Measurements from ENCODE around the gene FLYWCH1. TPM values are rescaled to one million over a fixed set of nuclear protein-coding genes. Genes with fewer than 3 reads are reported as not detected.
"Not testable (repeated sequence)": the region's sequence is repeated elsewhere in the genome, so short reads cannot be mapped to it uniquely, and the experiment has no call there.

The FLYWCH1 gene
- total and polyA plus RNA-seq, 10 of the 15 experiments (the other 5 are each of a cell fraction or from before 2014, with no cell fraction given), result 0.47 to 33.8 (median 11.2) TPM

- H3K79me2 ChIP-seq (ENCODE audit: control insufficient read depth, insufficient read depth, low read length), result no peaks in the 10 kb centered on the region
- H3K9me3 ChIP-seq (replicated peaks; ENCODE audit: control insufficient read depth, insufficient read depth, low read length), result no peaks in the 10 kb centered on the region
- WGBS (ENCODE audit: insufficient coverage, insufficient replicate concordance, low lambda C conversion rate, missing lambda C conversion rate), result 90% methylated on average over 11 of the region's 15 CpGs
- H3K27me3 ChIP-seq (replicated peaks in 1 of 2; ENCODE audit: control insufficient read depth in 2 of 2, insufficient read depth in 2 of 2, low read length in 1 of 2), result no peaks in the 10 kb centered on the region
- no peak overlapping the region for H2AFZ ChIP-seq (ENCODE audit: control insufficient read depth, low read depth, low read length)
- peaks cover 0 to 10% of the 10 kb centered on the region in 2 experiments; a peak in 2 of 4 replicates for H3K36me3 ChIP-seq (ENCODE audit: control insufficient read depth in 2 of 2, insufficient read depth in 2 of 2, low read length in 1 of 2)
- H4K20me1 ChIP-seq (ENCODE audit: control insufficient read depth, insufficient read depth), result no peaks in the 10 kb centered on the region
- no peak overlapping the region for H3K9ac ChIP-seq (ENCODE audit: control insufficient read depth, insufficient read depth, low read length)
- TF ChIP-seq FOXM1 (IDR thresholded peaks at IDR 0.05; ENCODE audit: low read depth, low read length) (no peak), KDM1A (IDR thresholded peaks at IDR 0.05; ENCODE audit: borderline replicate concordance) (no peak), BMI1 (IDR thresholded peaks at IDR 0.05; ENCODE audit: borderline replicate concordance) (no peak), CHD2 (IDR thresholded peaks at IDR 0.05; ENCODE audit: borderline replicate concordance, low read depth, low read length) (no peak), CEBPB (IDR thresholded peaks at IDR 0.05; ENCODE audit: borderline replicate concordance in 1 of 2, low read depth in 2 of 2, low read length in 2 of 2) (no peak), ESRRA (IDR thresholded peaks at IDR 0.05; ENCODE audit: low read length) (no peak), ASH2L (IDR thresholded peaks at IDR 0.05; ENCODE audit: borderline replicate concordance, low read depth) (no peak), CUX1 (IDR thresholded peaks at IDR 0.05; ENCODE audit: insufficient replicate concordance, low read depth, low read length) (no peak)
- ChIA-PET POLR2A (no interaction called here), SMC1A (ENCODE audit: uncharacterized antibody, unreplicated experiment) (no interaction called here), RAD21 (ENCODE audit: unreplicated experiment) (no interaction called here), CTCF (no interaction called here)
- H3K4me1 ChIP-seq (ENCODE audit: control insufficient read depth, insufficient read depth, low read length), result no peaks in the 10 kb centered on the region
- intact Hi-C loops (cut with micrococcal nuclease; ENCODE audit: unreplicated experiment), result no loop called here
- in situ Hi-C loops (cut with MboI), result no loop called here
- no peak overlapping the region for H3K4me3 ChIP-seq
- ATAC-seq (no peak), FAIRE-seq (no peak), DNase-seq (ENCODE audit: low read depth, low spot score) (no peak)
- no peak overlapping the region for H3K27ac ChIP-seq (ENCODE audit: control insufficient read depth, insufficient read depth)
- H3K4me2 ChIP-seq (ENCODE audit: control insufficient read depth, insufficient read depth), result no peak overlapping the region
- no TSS peak for BruUV-seq (replicated peaks)
Measured at GRCh38 chr16:2930236-2930635, 18.5 kb downstream of the FLYWCH1 start.

- H3K79me2 ChIP-seq (ENCODE audit: control insufficient read depth, insufficient read depth, low read length); ATAC-seq; H3K4me1 ChIP-seq (ENCODE audit: control insufficient read depth, insufficient read depth, low read length); H2AFZ ChIP-seq (ENCODE audit: control insufficient read depth, low read depth, low read length); H3K27me3 ChIP-seq (replicated peaks in 1 of 2; ENCODE audit: control insufficient read depth in 2 of 2, insufficient read depth in 2 of 2, low read length in 1 of 2); H4K20me1 ChIP-seq (ENCODE audit: control insufficient read depth, insufficient read depth); H3K4me3 ChIP-seq; CTCF ChIA-PET; H3K4me2 ChIP-seq (ENCODE audit: control insufficient read depth, insufficient read depth); H3K36me3 ChIP-seq (ENCODE audit: control insufficient read depth in 2 of 2, insufficient read depth in 2 of 2, low read length in 1 of 2); FAIRE-seq; BruUV-seq (replicated peaks); H3K27ac ChIP-seq (ENCODE audit: control insufficient read depth, insufficient read depth); DNase-seq (ENCODE audit: low read depth, low spot score); intact Hi-C loops (cut with micrococcal nuclease; ENCODE audit: unreplicated experiment); H3K9me3 ChIP-seq (replicated peaks; ENCODE audit: control insufficient read depth, insufficient read depth, low read length); H3K9ac ChIP-seq (ENCODE audit: control insufficient read depth, insufficient read depth, low read length); in situ Hi-C loops (cut with MboI): not testable (repeated sequence)
- ChIA-PET SMC1A (ENCODE audit: uncharacterized antibody, unreplicated experiment) (interaction anchor here (0.6 kb wide), 1 partner anchor 54 kb away, joined by 3 read pairs; no protein-coding TSS in a partner anchor), POLR2A (interaction anchor here (0.7 kb wide), 1 partner anchor 343 kb away, joined by 6 read pairs; no protein-coding TSS in a partner anchor), RAD21 (ENCODE audit: unreplicated experiment) (interaction anchor here (0.6 kb wide), 1 partner anchor 12 kb away, joined by 3 read pairs; no protein-coding TSS in a partner anchor)
- 92% methylated on average over 11 of the region's 13 CpGs for whole genome bisulfite sequencing (ENCODE audit: insufficient coverage, insufficient replicate concordance, low lambda C conversion rate, missing lambda C conversion rate)
Measured at GRCh38 chr16:2931231-2931914, 19.6 kb downstream of the FLYWCH1 start.
